Fibroblast of lung (primary cell): ENCODE results near the gene MS4A10. TPM values are rescaled to one million over a fixed set of nuclear protein-coding genes. Genes with fewer than 3 reads are reported as not detected.

Experiments
- DNase-seq, 2 donors: peaks; one replicate each; pipeline versions ENCODE4 v3.0.0 to v3.0.0-alpha.2; 2010; ENCODE audit warnings: low read depth in 2 of 2
- H2AFZ ChIP-seq: 2 replicates; pipeline ENCODE4 v1.5.1; 2012; ENCODE audit warnings: low read length, control low read depth, inconsistent platforms
- H3K27ac ChIP-seq: 2 replicates; pipeline ENCODE4 v1.5.1; 2011; ENCODE audit warnings: low read length, control low read depth; ENCODE audit not compliant: insufficient read depth
- H3K27me3 ChIP-seq: 2 replicates; pipeline ENCODE4 v1.5.1; 2011; ENCODE audit warnings: mild to moderate bottlenecking, low read length; ENCODE audit not compliant: control insufficient read depth, insufficient read depth
- H3K36me3 ChIP-seq: 2 replicates; pipeline ENCODE4 v1.5.1; 2011; ENCODE audit warnings: low read length; ENCODE audit not compliant: control insufficient read depth, insufficient read depth
- H3K4me1 ChIP-seq: 2 replicates; pipeline ENCODE4 v1.5.1; 2011; ENCODE audit warnings: low read length; ENCODE audit not compliant: control insufficient read depth, insufficient read depth; ENCODE audit errors: extremely low read depth
- H3K4me2 ChIP-seq: 2 replicates; pipeline ENCODE4 v1.5.1; 2011; ENCODE audit warnings: low read length, control low read depth; ENCODE audit not compliant: insufficient read depth; ENCODE audit errors: extremely low read depth
- H3K4me3 ChIP-seq, 4 experiments: fragments of 200-600 bp in 1 of 4; sonication (generic) in 1 of 4; replicated peaks in 1 of 4; 2 replicates each; pipeline ENCODE4 v1.5.1; 2011 to 2016; ENCODE audit warnings: low read length in 4 of 4, low read depth in 3 of 4, mild to moderate bottlenecking in 3 of 4, control low read depth in 2 of 4, inconsistent platforms in 1 of 4, mixed read lengths in 1 of 4; ENCODE audit not compliant: insufficient read depth in 1 of 4; ENCODE audit errors: control extremely low read depth in 1 of 4
- H3K79me2 ChIP-seq: 2 replicates; pipeline ENCODE4 v1.5.1; 2012; ENCODE audit warnings: mild to moderate bottlenecking, low read length, inconsistent platforms; ENCODE audit not compliant: control insufficient read depth, insufficient read depth
- H3K9ac ChIP-seq: 2 replicates; pipeline ENCODE4 v1.5.1; 2011; ENCODE audit warnings: mild to moderate bottlenecking, low read length, control low read depth; ENCODE audit not compliant: insufficient read depth
- H3K9me3 ChIP-seq: 2 replicates; pipeline ENCODE4 v1.5.1; 2012; ENCODE audit warnings: low read depth, low read length; ENCODE audit not compliant: control insufficient read depth, insufficient read depth
- H4K20me1 ChIP-seq: 2 replicates; pipeline ENCODE4 v1.5.1; 2011; ENCODE audit warnings: low read length; ENCODE audit not compliant: control insufficient read depth, insufficient read depth; ENCODE audit errors: extremely low read depth
- CTCF ChIP-seq, 2 donors: IDR thresholded peaks in 1 of 2; conservative IDR thresholded peaks in 1 of 2; 1 replicate in 1 of 2; 2 replicates in 1 of 2; pipeline ENCODE4 v1.5.1; 2011 to 2012; ENCODE audit warnings: low read length in 2 of 2, control low read depth in 1 of 2, inconsistent platforms in 1 of 2, low read depth in 1 of 2, mild to moderate bottlenecking in 1 of 2
- EZH2 ChIP-seq: IDR thresholded peaks from 2 replicates; pipeline ENCODE4 v1.5.1; 2012; ENCODE audit warnings: low read length, control low read depth, mild to moderate bottlenecking; ENCODE audit errors: missing control alignments
- polyA plus RNA-seq, 2 donors: library from polyadenylated mRNA; depleted of rRNA in 1 of 2; stranded (reverse) in 1 of 2; unstranded in 1 of 2; fragments of >200 nt; gene quantifications; 2 replicates each; pipeline ENCODE4 v1.2.1, GENCODE V29; 2011 to 2012; ENCODE audit warnings: missing spikeins in 1 of 2
- total RNA-seq: library from RNA; depleted of rRNA; stranded (reverse); fragments of >200 nt; gene quantifications from 2 replicates; pipeline ENCODE4 v1.2.1, GENCODE V29; 2014

The MS4A10 gene
- total and polyA plus RNA-seq, 2 donors (not counting 1 experiment from before 2014, with no cell fraction given): not detected

GRCh38 chr11:60780065-60780464 is 5.1 kb upstream of the MS4A10 start:
- Histone ChIP-seq H3K36me3 (no peaks in the 10 kb centered on the region), H3K9me3 (no peaks in the 10 kb centered on the region), H2AFZ (no peak overlapping the region), H3K27me3 (peaks cover 9% of the 10 kb centered on the region), H3K79me2 (no peaks in the 10 kb centered on the region), H3K4me2 (no peak overlapping the region), H3K9ac (no peak overlapping the region), H3K4me1 (peaks cover 5% of the 10 kb centered on the region), H3K27ac (no peak overlapping the region), H4K20me1 (no peaks in the 10 kb centered on the region), H3K4me3 (no peak overlapping the region)
- no peak for DNase-seq
- TF ChIP-seq CTCF (conservative IDR thresholded peaks at IDR 0.05 in 1 of 2, IDR thresholded peaks at IDR 0.05 in 1 of 2; ENCODE audit: low read depth in 1 of 2, low read length in 2 of 2): no peak
- no peak for TF ChIP-seq EZH2

- H3K27ac ChIP-seq: no peak overlapping the region
- H3K4me3 ChIP-seq: no peak overlapping the region
- no peaks in the 10 kb centered on the region for H3K9me3 ChIP-seq
- H2AFZ ChIP-seq: no peak overlapping the region
- H3K79me2 ChIP-seq: no peaks in the 10 kb centered on the region
- H3K27me3 ChIP-seq: peaks cover 9% of the 10 kb centered on the region
- no peak overlapping the region for H3K9ac ChIP-seq
- peaks cover 2% of the 10 kb centered on the region for H3K4me1 ChIP-seq
- DNase-seq: no peak
- no peak for TF ChIP-seq CTCF (conservative IDR thresholded peaks at IDR 0.05 in 1 of 2, IDR thresholded peaks at IDR 0.05 in 1 of 2; ENCODE audit: low read depth in 1 of 2, low read length in 2 of 2)
- no peak for TF ChIP-seq EZH2
- no peak overlapping the region for H3K4me2 ChIP-seq
- H4K20me1 ChIP-seq: no peaks in the 10 kb centered on the region
- H3K36me3 ChIP-seq: no peaks in the 10 kb centered on the region
Observed at GRCh38 chr11:60780774-60781173, 4.4 kb upstream of the MS4A10 start.

GRCh38 chr11:60781286-60781980 is 3.7 kb upstream of the MS4A10 start:
- H4K20me1 ChIP-seq: no peaks in the 10 kb centered on the region
- H3K36me3 ChIP-seq: no peaks in the 10 kb centered on the region
- no peak overlapping the region for H3K9ac ChIP-seq
- peaks cover 2% of the 10 kb centered on the region for H3K4me1 ChIP-seq
- TF ChIP-seq EZH2 (no peak), CTCF (conservative IDR thresholded peaks at IDR 0.05 in 1 of 2, IDR thresholded peaks at IDR 0.05 in 1 of 2; ENCODE audit: low read depth in 1 of 2, low read length in 2 of 2) (no peak)
- DNase-seq: no peak
- no peak overlapping the region for H3K4me3 ChIP-seq
- H3K79me2 ChIP-seq: no peaks in the 10 kb centered on the region
- no peak overlapping the region for H3K4me2 ChIP-seq
- H3K27me3 ChIP-seq: peaks cover 9% of the 10 kb centered on the region
- no peaks in the 10 kb centered on the region for H3K9me3 ChIP-seq
- no peak overlapping the region for H3K27ac ChIP-seq
- H2AFZ ChIP-seq: no peak overlapping the region
